HK-2 (cell line): Measurements from ENCODE around the gene LRRC15.

Source experiments
- DNase-seq: peaks from one replicate; pipeline ENCODE4 v3.0.0-alpha.2; 2018; ENCODE audit not compliant: unreplicated experiment

LRRC15 gene

GRCh38 chr3:194333212-194333980 is 36.1 kb downstream of the LRRC15 start:
- DNase-seq = peak; percentile 94

GRCh38 chr3:194332858-194333211 is 36.7 kb downstream of the LRRC15 start:
- no peak for DNase-seq

GRCh38 chr3:194330579-194330978 is 39.0 kb downstream of the LRRC15 start:
- DNase-seq = no peak

GRCh38 chr3:194330160-194330559 is 39.4 kb downstream of the LRRC15 start:
- DNase-seq = no peak

- DNase-seq = no peak
Observed at GRCh38 chr3:194329583-194329965, 40.0 kb downstream of the LRRC15 start.

- DNase-seq = no peak
Observed at GRCh38 chr3:194328942-194329582, 40.5 kb downstream of the LRRC15 start.

GRCh38 chr3:194328053-194328657 is 41.4 kb downstream of the LRRC15 start:
- no peak for DNase-seq

- DNase-seq = no peak
Observed at GRCh38 chr3:194327218-194328052, 42.1 kb downstream of the LRRC15 start.

- no peak for DNase-seq
Observed at GRCh38 chr3:194326968-194327217, 42.6 kb downstream of the LRRC15 start.

GRCh38 chr3:194326192-194326967 is 43.2 kb downstream of the LRRC15 start:
- no peak for DNase-seq

- DNase-seq = no peak
Observed at GRCh38 chr3:194325424-194326153, 44.0 kb downstream of the LRRC15 start.

GRCh38 chr3:194324823-194325327 is 44.7 kb downstream of the LRRC15 start:
- DNase-seq = no peak

- DNase-seq = peak; percentile 56
Observed at GRCh38 chr3:194323785-194324735, 45.5 kb downstream of the LRRC15 start.

GRCh38 chr3:194322678-194323211 is 46.8 kb downstream of the LRRC15 start:
- DNase-seq = peak; percentile 70

GRCh38 chr3:194321693-194322640 is 47.6 kb downstream of the LRRC15 start:
- DNase-seq = no peak

- DNase-seq = no peak
Observed at GRCh38 chr3:194320744-194321243, 48.7 kb downstream of the LRRC15 start.

GRCh38 chr3:194320100-194320499 is 49.4 kb downstream of the LRRC15 start:
- DNase-seq = no peak
